ENCODE measurements around the gene COG4.

- TF ChIP-seq CTCF (IDR thresholded peaks at IDR 0.05) (no peak), POLR2A (IDR thresholded peaks at IDR 0.05) (no peak)
Measured at GRCh38 chr16:70440009-70440692, 83.2 kb downstream of the COG4 start.

Data from body of pancreas (tissue), 4 donors.